Body of pancreas (tissue), 4 donors: ENCODE measurements around the gene ZNF652. TPM values are rescaled to one million over a fixed set of nuclear protein-coding genes. Genes with fewer than 3 reads are reported as not detected.
"Not testable (repeated sequence)": the region's sequence is repeated elsewhere in the genome, so short reads cannot be mapped to it uniquely, and the experiment has no call there.

Experiments
- ATAC-seq: fragments of 150-250 bp; one replicate; pipeline ENCODE4 v1.9.1; 2016
- DNase-seq, 4 donors: peaks; one replicate each; pipeline ENCODE4 v3.0.0-alpha.2; 2019
- H3K27ac ChIP-seq, 4 donors: fragments of 200-600 bp; sonication (generic); 1 replicate in 3 of 4; 2 replicates in 1 of 4; pipeline versions ENCODE4 v1.5.1 to v1.6.1; 2016 to 2019; ENCODE audit warnings: mild to moderate bottlenecking in 1 of 4, mixed read lengths in 1 of 4, moderate library complexity in 1 of 4
- H3K27me3 ChIP-seq, 2 donors: fragments of 200-600 bp; sonication (generic); one replicate each; pipeline ENCODE4 v1.6.0; 2016; ENCODE audit warnings: mild to moderate bottlenecking in 1 of 2
- H3K36me3 ChIP-seq, 2 donors: fragments of 200-600 bp; sonication (generic); replicated peaks in 1 of 2; 2 replicates each; pipeline ENCODE4 v1.5.1; 2016; ENCODE audit warnings: low read depth in 2 of 2; ENCODE audit not compliant: insufficient read depth in 1 of 2
- H3K4me1 ChIP-seq: fragments of 200-600 bp; sonication (generic); one replicate; pipeline ENCODE4 v1.6.0; 2016
- H3K4me3 ChIP-seq, 2 donors: fragments of 200-600 bp; sonication (generic); 1 replicate in 1 of 2; 2 replicates in 1 of 2; pipeline ENCODE4 v1.5.1; 2016 to 2019
- H3K9me3 ChIP-seq, 3 donors: fragments of 200-600 bp; sonication (generic); 1 replicate in 2 of 3; 2 replicates in 1 of 3; pipeline ENCODE4 v1.5.1; 2016
- POLR2A ChIP-seq, 3 donors: fragments of 450-650 bp; IDR thresholded peaks; one replicate each; pipeline ENCODE4 v1.6.1; 2016; ENCODE audit warnings: antibody characterized with exemption in 3 of 3, mild to moderate bottlenecking in 2 of 3
- WGBS, 2 donors: methylation state at CpG; one replicate each; pipeline ENCODE4 v1.1.5; 2017; 5-methylcytosine and 5-hydroxymethylcytosine counted together
- intact Hi-C: fragments of 100-400 bp; cut with DNase I; formaldehyde crosslinking; loops from one replicate; pipeline ENCODE4 v1.15.1; 2023
- total RNA-seq, 2 donors: library from RNA; depleted of rRNA; stranded (reverse); fragments of >200 nt; gene quantifications; one replicate each; pipeline ENCODE4 v1.1.0, GENCODE V29; 2016
- TF ChIP-seq, protein P1 (sequence below), 7 experiments: fragments of 450-650 bp in 4 of 7; fragments of 200-600 bp in 3 of 7; sonication (generic) in 3 of 7; IDR thresholded peaks; one replicate each; pipeline ENCODE4 v1.5.1; 2016 to 2019; ENCODE audit warnings: antibody characterized with exemption in 7 of 7

The ZNF652 gene
- total RNA-seq, 2 donors from 2014 or later, result 26.4 to 36.1 TPM

DNA sequence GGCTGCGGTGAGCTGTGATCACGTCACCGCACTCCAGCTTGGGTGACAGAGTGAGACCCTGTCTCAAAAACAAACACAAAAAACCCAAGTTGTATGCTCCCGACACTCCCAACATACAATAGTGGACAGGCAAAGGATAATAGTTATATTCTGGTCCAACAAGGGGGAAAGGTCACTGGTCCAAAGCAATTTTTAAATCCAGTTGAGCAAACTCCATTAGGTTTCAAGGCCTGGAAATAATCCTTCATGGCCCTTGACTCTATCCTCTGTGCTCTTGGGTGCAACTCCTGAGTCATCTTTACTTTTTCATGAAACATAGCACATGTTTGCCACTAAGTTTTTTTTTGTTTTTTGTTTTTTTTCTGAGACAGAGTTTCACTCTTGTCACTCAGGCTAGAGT lies 81.1 kb downstream of the ZNF652 start:
- no peak overlapping the region for H3K4me3 ChIP-seq
- H3K9me3 ChIP-seq, result no peaks in the 10 kb centered on the region
- no peak overlapping the region for H3K27ac ChIP-seq
- 79 to 100% methylated on average over 4 of the region's 4 CpGs for WGBS, 2 donors
- ATAC-seq, result no peak
- intact Hi-C loops, result no loop called here
- no peaks in the 10 kb centered on the region for H3K27me3 ChIP-seq
- DNase-seq, result no peak
- no peaks in the 10 kb centered on the region for H3K36me3 ChIP-seq
- H3K4me1 ChIP-seq, result no peaks in the 10 kb centered on the region
- TF ChIP-seq, protein P1, sequence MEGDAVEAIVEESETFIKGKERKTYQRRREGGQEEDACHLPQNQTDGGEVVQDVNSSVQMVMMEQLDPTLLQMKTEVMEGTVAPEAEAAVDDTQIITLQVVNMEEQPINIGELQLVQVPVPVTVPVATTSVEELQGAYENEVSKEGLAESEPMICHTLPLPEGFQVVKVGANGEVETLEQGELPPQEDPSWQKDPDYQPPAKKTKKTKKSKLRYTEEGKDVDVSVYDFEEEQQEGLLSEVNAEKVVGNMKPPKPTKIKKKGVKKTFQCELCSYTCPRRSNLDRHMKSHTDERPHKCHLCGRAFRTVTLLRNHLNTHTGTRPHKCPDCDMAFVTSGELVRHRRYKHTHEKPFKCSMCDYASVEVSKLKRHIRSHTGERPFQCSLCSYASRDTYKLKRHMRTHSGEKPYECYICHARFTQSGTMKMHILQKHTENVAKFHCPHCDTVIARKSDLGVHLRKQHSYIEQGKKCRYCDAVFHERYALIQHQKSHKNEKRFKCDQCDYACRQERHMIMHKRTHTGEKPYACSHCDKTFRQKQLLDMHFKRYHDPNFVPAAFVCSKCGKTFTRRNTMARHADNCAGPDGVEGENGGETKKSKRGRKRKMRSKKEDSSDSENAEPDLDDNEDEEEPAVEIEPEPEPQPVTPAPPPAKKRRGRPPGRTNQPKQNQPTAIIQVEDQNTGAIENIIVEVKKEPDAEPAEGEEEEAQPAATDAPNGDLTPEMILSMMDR (IDR thresholded peaks at IDR 0.05), result no peak
- TF ChIP-seq POLR2A (IDR thresholded peaks at IDR 0.05), result no peak

DNA sequence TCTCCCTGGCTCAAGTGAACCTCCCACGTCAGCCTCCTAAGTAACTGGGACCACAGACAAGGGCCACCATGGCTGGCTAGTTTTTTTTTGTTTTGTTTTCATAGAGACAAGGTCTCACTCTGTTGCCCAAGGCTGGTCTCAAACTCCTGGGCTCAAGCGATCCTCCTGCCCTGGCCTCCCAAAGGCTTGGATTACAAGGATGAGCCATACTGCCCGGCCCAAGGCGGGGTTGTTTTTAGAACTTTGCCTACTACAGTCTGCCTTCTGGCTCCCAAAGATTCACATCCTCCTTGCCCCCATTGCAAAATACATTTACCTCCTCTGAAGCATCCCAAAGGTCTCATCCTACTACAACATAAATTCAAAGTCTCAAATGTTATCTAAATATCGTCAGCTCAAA lies 82.0 kb downstream of the ZNF652 start:
- Histone ChIP-seq H3K4me1 (no peaks in the 10 kb centered on the region), H3K9me3 (no peaks in the 10 kb centered on the region), H3K4me3 (no peak overlapping the region), H3K27ac (no peak overlapping the region), H3K36me3 (no peaks in the 10 kb centered on the region), H3K27me3 (no peaks in the 10 kb centered on the region)
- DNase-seq (no peak), ATAC-seq (no peak)
- 79 to 94% methylated on average over 5 of the region's 5 CpGs for WGBS, 2 donors
- TF ChIP-seq, protein P1 (IDR thresholded peaks at IDR 0.05), result no peak
- TF ChIP-seq POLR2A (IDR thresholded peaks at IDR 0.05), result no peak
- intact Hi-C loops, result no loop called here

DNA sequence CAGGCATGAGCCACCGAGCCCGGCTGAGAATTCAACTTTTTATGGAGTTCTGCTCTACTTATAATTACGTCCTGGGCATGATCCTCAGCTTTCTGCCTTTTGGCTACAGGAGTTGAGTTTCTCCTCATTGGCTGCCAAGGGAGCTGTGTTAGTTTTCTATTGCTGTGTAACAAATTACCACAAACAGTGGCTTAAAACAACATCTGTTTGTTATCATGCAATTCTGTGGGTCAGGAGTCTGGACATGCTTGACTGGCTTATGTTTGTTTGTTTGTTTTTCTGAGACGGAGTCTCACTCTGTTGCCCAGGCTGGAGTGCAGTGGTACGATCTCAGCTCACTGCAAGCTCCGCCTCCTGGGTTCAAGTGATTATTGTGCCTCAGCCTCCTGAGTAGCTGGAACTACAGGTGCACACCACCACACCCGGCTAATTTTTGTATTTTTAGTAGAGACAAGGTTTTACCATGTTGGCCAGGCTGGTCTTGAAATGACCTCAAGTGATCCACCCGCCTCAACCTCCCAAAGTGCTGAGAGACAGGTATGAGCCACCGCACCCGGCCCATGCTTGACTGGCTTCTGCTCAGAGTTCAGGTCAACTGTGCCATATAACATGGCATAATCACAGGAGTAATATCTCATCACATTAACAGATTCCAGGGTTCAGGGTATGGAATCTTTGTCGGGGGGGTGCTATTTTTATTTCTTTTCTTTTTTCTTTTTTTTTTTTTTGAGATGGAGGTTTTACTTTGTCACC lies 82.6 kb downstream of the ZNF652 start:
- intact Hi-C loops, H3K9me3 ChIP-seq, DNase-seq, H3K4me3 ChIP-seq, H3K36me3 ChIP-seq, H3K4me1 ChIP-seq, H3K27me3 ChIP-seq, ATAC-seq, H3K27ac ChIP-seq: not testable (repeated sequence)
- WGBS, 2 donors, result 87 to 88% methylated on average over 11 of the region's 11 CpGs

DNA sequence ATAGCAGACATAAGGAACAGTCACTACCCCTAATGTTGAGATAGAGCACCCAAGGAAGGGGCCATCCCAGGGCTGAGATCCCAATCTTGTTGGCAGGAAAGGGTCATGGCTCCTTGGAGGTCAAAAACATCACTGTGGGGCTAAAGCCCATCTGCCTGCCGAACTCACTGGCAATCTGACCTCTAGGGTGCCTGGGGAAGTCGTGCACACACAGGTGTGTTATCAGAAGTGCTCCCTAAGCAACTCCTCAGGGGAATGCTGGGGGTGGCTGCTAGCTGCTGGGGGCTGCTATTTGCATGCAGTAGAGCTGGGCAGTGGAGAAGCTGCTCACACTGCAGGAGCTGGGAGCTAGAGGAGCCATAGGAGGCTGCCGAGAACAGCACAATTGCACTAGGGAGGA lies 84.0 kb downstream of the ZNF652 start:
- WGBS, 2 donors, result 37 to 43% methylated on average over 3 of the region's 3 CpGs
- DNase-seq (no peak), ATAC-seq (no peak)
- Histone ChIP-seq H3K36me3 (no peaks in the 10 kb centered on the region), H3K4me1 (no peaks in the 10 kb centered on the region), H3K27ac (no peak overlapping the region), H3K27me3 (no peaks in the 10 kb centered on the region), H3K9me3 (no peaks in the 10 kb centered on the region), H3K4me3 (no peak overlapping the region)
- no peak for TF ChIP-seq POLR2A (IDR thresholded peaks at IDR 0.05)
- TF ChIP-seq, protein P1 (IDR thresholded peaks at IDR 0.05), result no peak
- intact Hi-C loops, result no loop called here

DNA sequence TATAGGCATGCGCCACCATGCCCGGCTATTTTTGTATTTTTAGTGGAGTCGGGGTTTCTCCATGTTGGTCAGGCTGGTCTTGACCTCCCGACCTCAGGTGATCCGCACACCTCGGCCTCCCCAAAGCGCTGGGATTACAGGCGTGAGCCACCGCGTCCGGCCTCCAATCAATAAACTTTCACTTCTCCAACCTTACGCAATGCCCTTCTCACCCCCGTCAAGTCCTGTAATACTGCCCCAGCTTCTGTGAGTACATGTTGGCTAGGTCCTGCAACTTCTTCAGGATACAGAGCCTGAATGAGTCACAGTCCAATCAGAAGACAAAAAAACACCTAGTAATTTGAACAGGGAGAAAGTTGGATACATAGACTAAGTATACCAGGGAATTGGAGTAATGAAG lies 84.4 kb downstream of the ZNF652 start:
- WGBS, 2 donors, result 79 to 81% methylated on average over 13 of the region's 13 CpGs

DNA sequence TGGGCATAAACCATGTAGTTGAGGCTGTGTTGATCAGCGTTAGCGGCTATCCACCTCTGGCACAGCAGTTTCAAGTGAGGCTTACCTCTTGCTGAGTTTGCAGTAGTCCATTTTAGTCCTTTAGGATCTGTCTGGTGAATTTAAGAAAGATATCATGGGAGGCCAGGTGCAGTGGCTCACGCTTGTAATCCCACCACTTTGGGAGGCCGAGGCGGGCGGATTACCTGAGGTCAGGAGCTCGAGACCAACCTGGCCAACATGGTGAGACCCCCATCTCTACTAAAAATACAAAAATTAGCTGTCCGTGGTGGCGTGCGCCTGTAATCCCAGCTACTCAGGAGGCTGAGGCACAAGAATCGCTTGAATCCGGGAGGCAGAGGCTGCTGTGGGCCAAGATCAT lies 86.1 kb downstream of the ZNF652 start:
- H3K27me3 ChIP-seq, H3K9me3 ChIP-seq, intact Hi-C loops, H3K36me3 ChIP-seq, DNase-seq, H3K27ac ChIP-seq, H3K4me1 ChIP-seq, H3K4me3 ChIP-seq, ATAC-seq: not testable (repeated sequence)
- WGBS, 2 donors, result 89 to 95% methylated on average over 12 of the region's 12 CpGs

More for the DNA sequence above, 84.4 kb downstream of the ZNF652 start:
- Histone ChIP-seq H3K4me1 (no peaks in the 10 kb centered on the region), H3K4me3 (no peak overlapping the region), H3K36me3 (no peaks in the 10 kb centered on the region), H3K9me3 (no peaks in the 10 kb centered on the region), H3K27me3 (no peaks in the 10 kb centered on the region), H3K27ac (no peak overlapping the region)
- TF ChIP-seq, protein P1 (IDR thresholded peaks at IDR 0.05), result no peak
- TF ChIP-seq POLR2A (IDR thresholded peaks at IDR 0.05), result no peak
- ATAC-seq, result no peak
- no peak for DNase-seq
- intact Hi-C loops, result no loop called here
